HG03095 (cell line): ENCODE results near the gene CCSER1.
"Not testable (repeated sequence)": the region's sequence is repeated elsewhere in the genome, so short reads cannot be mapped to it uniquely, and the experiment has no call there.

Source experiments
- ATAC-seq: cut with Tn5 transposase; IDR thresholded peaks from one replicate; pipeline ENCODE4 v1.9.1; 2021; ENCODE audit warnings: moderate library complexity; ENCODE audit not compliant: unreplicated experiment

The CCSER1 gene

GRCh38 chr4:91620952-91621351 is 1493.8 kb downstream of the CCSER1 start:
- no peak for ATAC-seq

DNA sequence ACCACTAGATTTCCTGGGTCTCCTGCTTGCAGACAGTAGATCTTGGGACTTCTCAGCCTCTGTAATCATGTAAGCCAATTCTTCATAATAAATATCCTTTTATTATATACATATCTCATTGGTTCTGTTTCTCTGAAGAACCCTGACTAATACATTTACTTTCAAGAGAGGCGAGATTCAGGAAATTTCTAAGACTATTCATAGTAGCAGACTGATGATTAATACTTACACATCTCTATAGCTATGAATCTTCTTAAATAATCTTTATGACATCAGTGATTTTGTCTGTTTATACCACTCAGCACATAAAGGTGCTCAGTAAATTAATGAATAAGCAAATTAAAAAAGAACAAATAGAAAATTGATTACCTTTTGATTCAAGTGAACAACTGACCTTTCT is 1494.3 kb downstream of the CCSER1 start:
- ATAC-seq: no peak

DNA sequence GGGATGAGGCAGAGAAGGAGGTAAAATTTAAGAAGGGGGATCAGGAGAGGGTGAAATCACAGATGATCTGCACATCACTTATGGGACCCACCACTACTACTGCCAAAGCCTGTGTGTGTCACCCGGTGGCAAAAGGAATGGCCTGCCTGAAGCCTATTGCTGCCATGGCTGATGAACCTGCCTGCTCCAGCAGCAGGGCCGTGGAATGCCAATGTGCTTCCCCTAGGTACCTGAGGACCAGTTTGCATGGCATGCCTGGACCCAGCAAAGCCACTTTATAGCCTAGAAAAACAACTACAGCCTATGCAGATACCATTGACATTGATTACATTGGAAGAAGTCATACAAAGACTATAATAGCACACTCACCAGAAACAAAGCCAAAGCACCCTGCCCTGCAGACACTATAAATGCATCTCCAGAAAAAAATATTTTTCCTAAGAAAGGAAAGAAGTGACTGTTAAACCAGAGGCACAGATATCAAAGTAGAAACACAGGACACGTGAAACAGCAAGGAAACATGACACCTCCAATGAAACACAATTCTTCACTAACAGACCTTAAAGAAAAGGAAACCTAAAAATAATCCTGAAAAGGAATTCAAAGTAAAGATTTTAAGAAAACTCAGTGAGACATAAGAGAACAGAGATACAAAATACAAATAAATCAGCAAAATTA is 1495.9 kb downstream of the CCSER1 start:
- no peak for ATAC-seq

GRCh38 chr4:91623603-91623967 is 1496.4 kb downstream of the CCSER1 start:
- ATAC-seq: not testable (repeated sequence)

DNA sequence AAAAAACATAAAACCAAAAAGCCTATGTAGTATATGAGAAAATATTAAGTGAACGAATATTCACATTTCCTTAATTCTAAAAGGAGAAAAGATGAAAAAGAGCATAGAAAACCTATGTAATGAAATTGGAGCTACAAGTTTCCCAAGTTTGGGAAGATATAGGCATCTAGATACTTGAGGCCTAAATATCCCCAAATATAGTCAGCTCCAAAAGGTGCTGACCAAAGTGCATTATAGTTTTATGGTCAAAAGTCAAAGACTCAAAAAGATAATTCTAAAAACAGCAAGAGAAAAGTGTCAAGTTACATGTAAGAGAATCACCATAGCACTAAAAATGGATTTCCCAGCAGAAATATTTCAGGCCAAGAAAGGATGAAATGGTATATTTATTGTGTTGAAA is 1502.9 kb downstream of the CCSER1 start:
- no peak for ATAC-seq

GRCh38 chr4:91630764-91631163 is 1503.6 kb downstream of the CCSER1 start:
- ATAC-seq: no peak

- no peak for ATAC-seq
These were observed 1504.1 kb downstream of the CCSER1 start for GRCh38 chr4:91631335-91631734.

DNA sequence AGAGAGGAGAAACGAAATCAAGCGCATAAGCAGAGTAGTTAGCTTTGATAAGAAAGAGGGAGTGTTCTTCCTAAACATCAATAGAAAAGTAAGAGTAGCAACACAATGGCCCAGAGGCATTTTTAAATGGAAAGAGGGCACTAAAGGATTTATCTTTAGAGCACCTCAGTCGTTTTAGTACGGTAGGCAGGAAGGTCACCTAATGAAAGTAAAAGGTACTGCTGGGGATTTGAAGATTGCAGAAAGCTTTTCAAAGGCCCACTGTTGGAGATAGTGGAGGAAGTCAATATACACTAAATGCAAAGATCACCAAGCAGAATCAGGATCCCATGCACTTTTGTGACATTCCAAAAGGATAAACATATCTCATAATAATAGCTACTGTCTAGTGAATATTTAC is 1508.9 kb downstream of the CCSER1 start:
- ATAC-seq: no peak
